HepG2 (cell line): Measurements from ENCODE around the gene WDR41.

ENCODE experiments used
- ATF2 ChIP-seq: sonication (generic); formaldehyde crosslinking; IDR thresholded peaks from 2 replicates; pipeline ENCODE4 v1.4.0; 2020; ENCODE audit warnings: missing genetic modification reagents
- ATF6 ChIP-seq: sonication (generic); formaldehyde crosslinking; conservative IDR thresholded peaks from 2 replicates; pipeline ENCODE4 v1.4.0; 2020; ENCODE audit warnings: missing genetic modification reagents
- CHD4 ChIP-seq: fragments of 200-600 bp; sonication (generic); IDR thresholded peaks from 2 replicates; pipeline ENCODE4 v1.7.0; 2017; ENCODE audit warnings: mild to moderate bottlenecking, low read length, borderline replicate concordance
- EHMT2 ChIP-seq: fragments of 200-600 bp; sonication (generic); IDR thresholded peaks from 2 replicates; pipeline ENCODE4 v1.7.0; 2017; ENCODE audit warnings: antibody characterized with exemption, low read depth, low read length, borderline replicate concordance
- SIN3A ChIP-seq: IDR thresholded peaks from 2 replicates; pipeline ENCODE4 v1.6.1; 2011; ENCODE audit warnings: low read depth, mild to moderate bottlenecking, control low read depth, low read length, borderline replicate concordance
- TCF12 ChIP-seq, 2 experiments: fragments of 450-650 bp in 1 of 2; sonication (generic) in 1 of 2; formaldehyde crosslinking in 1 of 2; IDR thresholded peaks; 2 replicates each; pipeline versions ENCODE4 v1.6.1 to v1.8.0; 2017 to 2022; ENCODE audit warnings: antibody characterized with exemption in 1 of 2, mild to moderate bottlenecking in 1 of 2, missing genetic modification reagents in 1 of 2, moderate library complexity in 1 of 2
- UBTF ChIP-seq: sonication (generic); formaldehyde crosslinking; IDR thresholded peaks from 2 replicates; pipeline ENCODE4 v1.4.0; 2020; ENCODE audit warnings: mild to moderate bottlenecking, missing genetic modification reagents

DNA sequence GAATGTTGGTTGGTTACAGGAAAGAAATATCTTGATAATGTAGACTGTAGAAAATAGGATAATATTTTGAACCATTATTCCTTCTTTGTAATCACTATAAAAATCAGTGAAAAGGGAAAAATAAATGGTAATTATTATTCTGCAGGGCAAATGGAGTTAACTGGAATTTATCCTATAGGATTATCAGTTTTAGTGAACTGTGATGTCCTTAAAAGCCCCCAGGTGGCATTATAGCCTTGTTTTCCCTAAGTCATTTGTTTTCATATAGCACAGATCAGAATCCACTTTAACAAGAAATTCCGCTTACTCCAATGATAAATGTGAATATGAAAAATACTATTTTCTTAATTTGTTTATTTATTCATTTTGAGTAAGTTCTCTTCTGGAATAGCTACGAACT is 26.2 kb upstream of the WDR41 start:
- no peak for TF ChIP-seq TCF12 (IDR thresholded peaks at IDR 0.05)
- TF ChIP-seq TCF12 (CRISPR knock-in tag; IDR thresholded peaks at IDR 0.05): no peak
- TF ChIP-seq ATF2 (CRISPR knock-in tag): no peak
- TF ChIP-seq EHMT2: no peak
- TF ChIP-seq CHD4: no peak
- TF ChIP-seq SIN3A: no peak
- TF ChIP-seq ATF6 (CRISPR knock-in tag): no peak
- no peak for TF ChIP-seq UBTF (CRISPR knock-in tag)
